Activated CD4-positive, alpha-beta T cell treated with anti-CD3 and anti-CD28 coated beads, Interleukin-2, amount 50 U/mL, for 24 hours (primary cell): ENCODE measurements around the gene PMEPA1.

Experiments
- DNase-seq, 2 donors: peaks; one replicate each; pipeline ENCODE4 v3.0.0-alpha.2; 2020; ENCODE audit warnings: low read depth in 1 of 2, low spot score in 1 of 2

Gene PMEPA1

DNA sequence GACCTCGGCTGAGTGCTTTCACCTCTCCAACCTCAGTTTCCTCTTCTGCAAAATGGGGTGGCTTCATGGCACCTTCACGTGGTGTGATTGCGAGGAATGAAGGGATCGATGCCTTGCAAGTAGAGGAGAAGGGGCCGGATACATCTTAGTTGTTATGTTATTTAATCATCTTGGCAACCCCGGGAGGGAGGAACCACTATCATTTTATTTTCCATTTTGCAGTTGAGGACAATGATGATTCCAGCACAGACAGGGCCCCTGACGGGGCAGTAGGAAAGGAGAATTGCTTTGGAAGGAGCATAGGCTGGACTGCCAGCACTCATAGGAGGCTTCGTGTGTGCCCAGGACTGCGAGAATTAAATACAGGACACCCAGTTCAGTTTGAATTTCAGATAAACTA is 2.5 kb upstream of the PMEPA1 start:
- DNase-seq = no peak

DNA sequence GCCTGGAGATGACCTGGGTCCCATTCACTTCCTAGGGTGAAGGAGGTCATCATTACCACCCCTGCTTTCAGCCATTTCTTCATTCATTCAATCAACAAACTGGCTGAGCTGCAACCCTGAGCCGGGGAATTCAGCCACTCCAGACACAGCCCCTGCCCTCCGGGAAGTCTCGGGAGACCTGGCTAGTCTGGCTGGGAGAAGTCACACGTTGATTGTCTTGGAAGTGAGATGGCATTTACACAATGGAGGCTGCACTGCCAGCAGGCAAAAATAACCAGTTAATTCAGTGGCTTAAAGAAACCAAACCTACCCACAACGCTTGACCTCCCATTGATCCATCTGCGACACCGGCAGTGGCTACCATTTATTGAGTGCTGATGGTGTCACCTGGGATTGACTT is 2.0 kb upstream of the PMEPA1 start:
- no peak for DNase-seq

DNA sequence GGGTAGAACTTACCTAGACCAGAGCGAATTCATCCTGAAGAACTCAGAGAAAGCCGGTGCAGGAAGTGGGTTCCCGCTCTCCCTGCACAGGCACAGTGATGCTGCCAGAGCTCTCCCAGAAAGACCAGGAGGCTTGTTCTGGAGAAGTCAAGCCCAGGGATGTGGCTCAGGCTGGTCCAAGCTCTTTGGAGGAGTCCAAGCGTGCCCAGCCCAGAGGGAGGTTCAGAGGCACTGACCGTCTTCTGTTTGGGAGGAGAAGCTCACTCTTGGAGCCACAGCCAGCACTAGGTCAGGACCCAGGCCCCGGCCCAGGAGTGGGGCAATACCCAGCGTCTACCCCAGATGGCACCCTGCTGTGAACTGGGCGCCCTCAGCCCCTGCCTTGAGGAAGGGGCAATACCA is 1.5 kb upstream of the PMEPA1 start:
- no peak for DNase-seq

DNA sequence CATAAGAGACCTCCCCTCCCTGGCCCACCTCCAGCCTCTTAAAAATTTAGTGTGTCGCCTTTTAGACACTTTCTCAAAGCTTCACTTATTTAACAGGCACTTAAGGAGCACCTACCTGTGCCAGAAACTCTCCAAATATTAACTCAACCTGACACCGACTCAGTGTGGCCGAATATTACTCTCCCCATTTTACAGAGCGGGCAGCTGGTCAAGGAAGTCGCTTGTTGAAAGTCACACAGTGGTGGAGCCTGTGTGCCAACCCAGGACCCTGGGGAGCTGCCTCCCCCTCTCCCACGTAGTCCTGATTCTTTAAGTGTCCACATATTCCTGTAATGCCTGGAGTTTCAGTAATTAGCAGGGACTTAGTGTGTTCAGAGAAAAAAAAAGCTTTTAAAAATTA is 1.0 kb upstream of the PMEPA1 start:
- no peak for DNase-seq

DNA sequence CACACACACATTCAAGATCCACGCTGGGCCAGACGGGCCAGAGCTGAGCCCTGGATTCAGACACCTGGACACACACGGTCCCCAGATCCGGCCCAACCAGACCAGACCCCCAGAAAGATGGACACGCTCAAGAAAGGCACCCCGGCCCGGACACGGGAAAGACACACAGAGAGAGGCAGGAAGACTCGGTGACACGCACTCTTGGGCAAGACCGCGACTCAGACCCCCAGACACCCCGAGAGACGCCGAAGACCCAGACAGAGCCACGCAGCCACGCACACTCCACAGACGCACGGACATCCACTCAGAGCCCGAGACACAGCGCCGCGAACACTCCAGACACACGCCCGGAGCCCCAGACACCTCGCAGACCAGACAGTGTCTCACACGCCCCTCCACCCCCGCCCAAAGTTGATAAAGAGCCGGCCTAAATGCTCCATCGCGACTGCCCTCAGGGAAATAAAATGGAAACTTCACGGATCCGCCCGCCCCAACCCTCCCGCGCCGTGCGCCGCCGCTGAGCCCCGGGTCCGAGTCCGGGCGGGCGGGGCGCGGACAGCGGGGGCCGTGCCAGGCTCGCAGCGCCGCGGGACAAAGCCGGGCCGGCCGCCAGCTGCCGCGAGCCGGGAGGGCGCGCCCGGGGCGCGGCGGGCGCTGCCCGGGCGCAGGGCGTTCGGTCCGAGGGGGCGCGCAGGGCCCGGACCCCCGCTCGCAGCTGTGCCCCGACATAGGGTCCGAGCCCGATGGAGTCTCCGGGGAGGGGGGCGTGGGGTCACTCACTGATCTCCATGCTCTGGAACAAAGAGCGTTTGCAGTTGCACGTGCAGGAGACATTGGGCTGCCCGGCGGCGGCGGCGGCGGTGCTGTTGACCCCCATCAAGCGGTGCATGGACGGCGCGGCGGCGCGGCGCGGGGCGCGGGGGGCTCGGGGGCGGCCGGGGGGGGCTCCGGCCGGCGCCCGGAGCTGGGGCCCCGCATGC is 831 bp downstream of the PMEPA1 start:
- no peak for DNase-seq

DNA sequence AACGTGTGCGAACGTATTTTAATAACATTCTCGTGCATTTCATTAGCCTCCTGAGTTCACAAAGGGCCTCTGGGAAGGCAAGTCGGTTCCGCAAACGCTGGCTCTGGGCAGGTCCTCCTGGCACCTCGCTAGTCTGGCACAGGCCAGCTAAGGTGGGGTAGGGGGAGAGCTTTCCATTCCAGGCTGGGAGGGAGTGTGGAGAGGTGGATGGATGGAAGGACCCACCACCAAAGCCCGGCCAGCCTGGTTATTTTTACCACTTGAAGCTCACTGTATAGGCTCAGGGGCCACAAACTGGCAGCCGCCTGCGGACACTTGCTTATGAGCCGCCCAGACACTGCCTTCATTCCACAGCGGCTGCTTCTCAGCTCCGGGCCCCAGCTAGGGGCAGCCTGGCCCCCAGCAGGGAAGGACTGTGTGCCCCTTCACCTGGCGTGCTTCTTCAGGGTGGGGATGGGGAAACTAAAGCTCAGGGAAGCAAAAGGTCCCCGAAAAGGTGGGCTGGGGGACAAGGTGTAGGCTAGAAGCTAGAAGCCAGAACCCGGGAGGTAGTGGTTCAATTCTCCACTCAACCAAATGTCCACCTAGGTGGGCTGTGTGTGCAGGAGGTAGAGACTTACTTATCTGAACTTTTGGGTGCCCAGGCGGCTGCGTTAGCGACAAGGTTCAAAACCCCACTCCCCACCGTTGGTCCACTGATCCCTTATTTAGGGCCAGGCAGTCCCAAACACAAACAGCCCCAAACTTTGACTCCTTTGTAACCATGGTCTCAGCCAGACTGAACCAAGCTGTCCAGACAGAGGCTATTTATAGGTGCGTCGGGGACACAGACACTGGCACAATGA is 1.7 kb downstream of the PMEPA1 start:
- DNase-seq = no peak

DNA sequence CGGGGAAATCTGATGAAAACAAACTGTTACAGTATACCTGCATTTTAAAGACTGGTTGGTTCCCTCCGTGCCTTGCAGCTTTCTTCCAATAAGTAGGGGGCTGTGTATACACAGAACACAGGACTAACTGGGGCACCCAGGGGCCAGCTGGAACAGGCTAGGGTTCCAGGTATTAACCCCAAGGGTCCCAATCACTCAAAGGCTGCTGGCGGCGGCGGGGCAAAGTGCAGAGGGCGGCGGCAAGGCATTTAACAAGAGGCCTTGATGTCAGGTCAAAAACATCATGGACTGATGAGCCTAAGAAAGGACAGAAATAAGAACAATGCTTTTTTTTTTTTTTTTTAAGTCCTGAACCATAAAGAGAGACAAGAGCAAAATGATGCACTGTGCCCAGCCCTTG is 2.5 kb downstream of the PMEPA1 start:
- no peak for DNase-seq

DNA sequence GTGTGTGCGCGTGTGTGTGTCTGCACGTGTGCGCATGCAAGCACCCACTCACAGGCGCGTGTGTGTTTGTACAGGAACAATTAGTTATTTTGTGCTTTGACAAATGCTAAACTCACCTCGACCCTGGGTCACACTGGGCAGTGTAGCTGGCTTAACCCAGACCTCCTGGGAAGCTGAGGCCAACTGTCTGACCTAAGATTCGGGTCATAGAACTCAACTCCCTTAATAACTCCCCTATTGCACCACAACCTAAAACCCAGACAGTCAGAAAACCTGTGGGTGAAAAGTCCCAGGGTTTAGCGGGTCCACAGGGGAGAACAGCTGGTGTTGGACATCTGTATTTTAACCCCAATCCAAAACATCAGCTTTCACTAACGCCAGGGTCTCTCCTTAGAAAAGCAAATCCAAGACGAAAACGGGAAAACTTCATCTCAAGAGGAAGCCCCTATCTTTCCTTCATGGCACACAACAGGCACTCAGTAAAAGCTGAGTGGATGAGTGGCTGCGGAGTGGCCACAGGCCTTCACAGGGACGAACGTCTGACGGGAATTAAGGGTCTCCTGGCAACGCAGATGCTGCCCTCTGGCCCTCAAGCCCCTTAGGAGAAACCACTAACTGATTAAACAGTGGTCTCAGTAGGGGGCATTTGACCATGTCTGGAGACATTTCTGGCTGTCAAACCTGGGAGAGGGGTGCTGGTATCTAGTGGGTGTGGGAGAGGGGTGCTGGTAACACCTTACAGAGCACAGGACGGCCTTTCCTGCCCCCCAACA is 4.5 kb downstream of the PMEPA1 start:
- no peak for DNase-seq

DNA sequence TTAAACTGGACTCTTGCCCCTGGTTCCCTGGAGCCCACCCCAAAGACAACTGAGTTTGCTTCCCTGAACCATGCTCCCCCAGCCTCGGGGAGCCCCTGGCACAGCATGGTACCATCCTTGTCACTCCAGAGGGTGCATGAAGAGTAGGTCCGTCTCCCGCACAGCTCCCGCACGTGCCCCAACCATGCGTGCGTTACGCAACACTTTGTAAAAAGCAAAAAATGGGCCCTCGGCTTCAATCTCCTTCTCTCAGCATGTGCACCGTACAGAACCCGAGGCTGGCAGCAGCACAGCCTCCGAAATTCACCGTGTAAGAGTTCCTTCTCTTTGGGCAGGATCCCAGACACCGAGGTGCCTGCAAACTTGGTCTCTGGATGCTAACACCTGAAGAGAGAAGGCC is 5.6 kb downstream of the PMEPA1 start:
- no peak for DNase-seq

DNA sequence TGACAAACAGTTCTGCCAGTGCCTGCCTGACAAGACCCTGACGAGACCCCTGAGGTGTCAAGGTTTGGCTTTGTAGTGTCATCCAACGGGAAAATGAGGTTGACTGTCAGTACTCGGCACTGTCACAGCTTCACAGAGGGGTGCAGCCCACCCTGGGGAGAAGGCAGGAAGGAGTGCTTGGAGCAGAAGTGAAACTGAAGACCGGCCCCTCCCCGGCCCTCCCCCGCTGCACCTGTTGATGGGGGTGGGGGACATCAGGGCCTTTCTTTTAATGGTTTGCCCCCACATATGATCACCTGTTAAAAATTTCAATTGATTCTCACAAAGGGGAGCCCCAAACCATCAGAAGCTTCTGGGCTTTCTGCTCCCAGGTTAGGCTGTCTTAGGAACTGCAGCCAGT is 6.8 kb downstream of the PMEPA1 start:
- DNase-seq = no peak

DNA sequence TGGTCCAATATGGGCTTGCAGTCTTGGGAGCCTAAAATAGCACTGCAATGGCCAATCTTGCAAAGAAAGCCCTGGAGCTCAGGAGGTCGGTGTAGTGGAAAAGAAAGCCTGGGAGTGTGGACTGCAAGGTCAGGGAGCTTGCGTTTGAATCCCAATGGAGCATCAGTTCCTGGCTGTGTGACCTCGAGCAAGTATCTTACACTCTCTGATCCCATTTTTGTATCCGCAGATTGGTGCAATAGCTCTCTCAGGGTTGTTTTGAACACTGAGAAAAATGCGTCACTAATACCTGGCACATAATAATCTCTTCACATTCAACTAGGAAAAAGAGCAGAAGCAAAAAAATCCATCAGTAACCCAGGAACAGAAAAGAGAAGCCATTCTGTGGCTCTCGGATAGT is 7.3 kb downstream of the PMEPA1 start:
- no peak for DNase-seq

DNA sequence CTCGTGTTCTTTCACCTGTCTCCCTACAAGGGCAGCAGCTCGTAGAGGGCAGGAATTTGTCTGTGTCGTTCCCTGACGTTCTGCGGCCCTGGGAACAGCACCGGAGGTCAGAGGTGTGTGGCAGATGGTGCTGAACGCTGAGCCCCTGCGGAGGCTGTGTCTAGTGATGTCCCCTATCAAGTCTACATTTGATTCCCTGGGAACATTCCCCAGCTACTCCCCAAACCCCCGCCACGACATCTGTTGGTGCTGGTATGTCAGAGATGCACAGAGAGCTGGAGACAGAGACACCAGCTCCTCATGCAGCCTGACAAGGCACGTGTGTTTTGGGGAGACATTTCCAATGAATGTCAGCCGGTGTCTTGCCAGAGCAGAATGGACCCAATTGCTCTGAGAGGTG is 7.7 kb downstream of the PMEPA1 start:
- no peak for DNase-seq

DNA sequence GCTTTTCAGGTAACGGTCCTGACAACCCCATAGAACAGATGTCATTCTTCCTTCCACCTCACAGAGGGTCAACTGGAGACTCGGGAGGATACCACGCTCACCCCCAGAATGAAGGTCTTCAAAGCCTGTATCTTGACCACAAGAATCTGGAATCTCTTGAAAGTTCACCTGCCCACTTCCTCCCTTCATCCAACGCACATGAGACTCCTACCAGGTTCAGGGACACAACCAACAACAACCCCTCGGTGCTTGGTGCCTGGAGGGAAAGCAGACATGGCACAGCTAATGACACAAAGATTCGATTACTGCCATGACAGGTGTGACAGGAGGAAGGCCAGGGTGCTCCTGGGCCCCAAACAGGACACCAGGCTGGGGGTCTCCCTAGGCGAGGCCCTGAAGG is 8.2 kb downstream of the PMEPA1 start:
- no peak for DNase-seq

DNA sequence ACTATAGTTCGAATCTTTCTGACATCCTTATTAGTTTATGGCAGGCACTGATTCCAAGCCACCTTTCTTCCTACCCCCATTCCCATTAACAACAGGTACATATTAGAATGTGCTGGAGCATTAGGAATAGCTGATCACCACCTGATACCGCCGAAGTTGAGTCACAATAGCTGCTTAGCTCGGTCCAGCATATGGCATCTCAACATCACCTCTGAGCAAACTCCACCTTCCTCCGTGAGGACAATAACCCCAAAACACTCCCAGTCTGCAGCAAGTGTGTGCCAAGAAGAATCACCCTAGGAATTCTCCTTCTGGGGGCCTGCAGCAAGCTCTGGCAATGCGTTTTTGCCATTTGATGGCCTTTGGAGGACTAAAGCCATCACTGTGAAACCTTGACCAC is 8.7 kb downstream of the PMEPA1 start:
- no peak for DNase-seq

DNA sequence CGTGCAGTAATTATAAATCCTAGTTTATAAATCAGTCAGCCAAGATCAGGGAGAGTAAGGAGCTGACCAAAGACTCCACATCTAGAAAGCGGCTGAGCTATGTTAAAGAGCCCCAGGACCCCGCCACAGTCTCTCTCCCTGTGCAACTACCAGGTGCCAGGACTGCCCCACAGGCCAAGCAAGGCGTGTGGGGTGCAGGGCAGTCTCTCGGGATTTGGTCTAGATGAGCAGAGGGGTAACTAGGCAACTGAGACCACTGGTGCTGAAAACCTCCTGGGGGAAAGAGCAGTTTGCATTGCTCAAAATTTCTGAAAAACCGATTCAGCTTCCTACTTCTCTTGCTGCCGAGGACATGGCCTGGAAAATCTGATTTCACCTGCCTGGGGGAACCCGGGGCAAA is 10.4 kb downstream of the PMEPA1 start:
- DNase-seq = no peak

DNA sequence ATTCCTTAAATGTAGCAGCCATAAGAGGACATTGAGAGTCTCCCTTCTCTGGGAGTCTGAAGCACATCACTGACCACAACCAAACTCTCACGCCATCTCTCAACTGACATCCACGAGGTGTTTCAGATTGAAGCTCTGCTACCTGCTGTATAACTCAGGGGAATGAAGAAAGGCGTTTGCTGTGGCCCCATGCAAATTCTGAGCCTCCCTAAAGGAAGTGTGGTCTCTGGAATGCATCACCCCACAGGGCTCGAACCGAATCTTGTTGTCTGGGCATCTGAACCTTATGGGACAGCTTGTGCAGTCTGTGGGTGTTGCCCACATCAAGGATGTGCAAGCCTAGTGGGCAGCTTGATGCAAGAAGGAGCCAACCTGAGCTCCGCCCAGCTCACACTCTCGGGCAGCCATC is 10.9 kb downstream of the PMEPA1 start:
- no peak for DNase-seq

DNA sequence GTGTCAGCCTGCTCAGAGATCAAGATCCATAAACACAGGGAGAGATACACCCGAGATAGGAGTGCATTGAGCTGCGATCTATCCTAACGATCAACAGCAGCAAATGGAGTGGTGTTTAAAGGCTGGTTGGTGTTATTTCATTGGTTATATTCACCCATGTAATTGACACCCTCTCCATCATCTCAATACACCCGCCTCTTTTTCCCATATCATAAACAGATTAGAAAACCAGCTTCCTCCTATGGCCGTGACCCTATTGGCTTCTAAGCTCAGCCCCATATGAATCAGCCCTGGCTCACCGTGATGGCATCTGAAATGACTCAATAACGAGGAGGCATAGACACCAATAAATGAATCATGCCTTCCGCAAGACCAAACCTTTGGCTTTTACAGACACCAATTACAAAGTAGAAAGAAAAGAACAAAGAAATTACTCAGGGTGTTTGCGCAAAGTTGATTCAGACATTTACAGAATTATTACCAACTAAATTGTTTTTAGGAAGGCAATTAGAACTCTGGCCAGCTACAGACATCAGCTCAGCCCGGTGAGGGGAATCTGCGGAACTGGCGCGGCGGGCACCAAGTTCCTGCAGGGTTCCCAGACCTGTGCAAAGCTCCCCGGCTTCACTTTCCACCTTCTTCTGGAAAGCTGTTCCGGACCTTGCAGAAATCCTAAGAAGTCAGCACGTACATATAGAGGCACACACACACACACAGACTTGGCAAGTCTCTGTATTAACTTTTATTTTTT is 11.5 kb downstream of the PMEPA1 start:
- peak in 1 of 2 donors; percentile 80 for DNase-seq

DNA sequence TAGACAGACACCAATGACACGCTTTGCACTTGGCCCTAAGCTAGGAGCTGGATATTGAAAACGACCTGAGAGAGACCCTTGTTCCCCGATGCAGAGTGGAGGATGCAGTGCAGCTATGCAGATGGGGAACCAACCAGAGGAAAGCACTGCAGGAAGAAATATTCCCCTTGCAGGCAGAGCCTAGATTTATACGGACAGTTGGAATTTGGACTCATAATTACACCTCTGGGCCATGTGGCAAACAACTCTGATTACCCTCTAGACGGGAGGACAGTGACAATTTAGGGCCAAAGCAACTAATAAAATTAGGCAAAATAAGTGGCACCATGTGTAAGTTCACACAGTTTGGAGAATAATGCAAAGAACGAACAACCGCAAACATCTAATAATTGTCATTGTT is 12.3 kb downstream of the PMEPA1 start:
- no peak for DNase-seq

DNA sequence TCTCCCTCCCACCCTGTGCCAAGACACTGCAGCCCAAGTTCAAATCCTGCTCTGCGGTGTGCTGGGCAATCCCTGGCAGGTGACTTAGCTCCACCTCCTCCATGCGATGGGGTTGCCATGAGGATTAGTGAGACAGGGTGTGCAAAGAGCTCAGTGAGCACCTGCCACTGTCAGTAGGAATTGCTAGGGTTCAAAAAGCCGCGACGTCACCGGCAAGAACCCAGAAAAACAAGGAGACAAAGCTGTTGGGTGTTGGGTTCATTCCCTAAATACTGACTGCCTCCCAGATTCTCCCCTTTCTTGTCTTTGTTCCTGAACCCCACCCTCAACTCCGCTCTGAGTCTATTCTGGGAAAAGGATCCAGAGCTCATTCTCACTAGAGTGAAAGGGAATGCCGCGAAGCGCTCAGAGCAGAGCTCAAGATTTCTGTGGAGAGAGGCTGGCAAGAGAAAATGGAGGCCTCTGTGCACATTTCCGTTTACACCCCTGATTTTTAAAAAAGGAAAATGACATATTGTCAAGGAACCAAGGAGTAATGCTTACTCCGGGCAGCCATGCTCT is 13.3 kb downstream of the PMEPA1 start:
- no peak for DNase-seq

DNA sequence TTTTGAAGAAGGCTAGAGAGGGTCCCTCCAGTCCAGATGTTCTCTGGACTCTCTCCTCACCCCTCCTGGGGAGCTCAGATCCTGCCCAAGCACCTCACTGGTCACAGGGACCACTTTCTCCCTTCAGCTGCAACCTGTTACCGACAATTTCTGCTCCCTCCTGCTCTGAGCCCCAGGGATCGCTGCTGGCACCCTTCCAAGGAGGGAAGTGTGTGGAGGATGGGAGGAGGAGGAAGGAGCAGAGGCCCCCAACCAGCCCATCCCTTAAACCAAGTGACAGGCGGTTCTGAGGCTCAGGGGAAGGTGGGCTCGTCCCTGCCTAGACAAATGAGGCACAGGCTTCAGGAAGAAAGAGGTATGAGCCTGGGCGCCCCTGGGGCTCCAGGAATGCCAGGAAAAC is 13.9 kb downstream of the PMEPA1 start:
- DNase-seq = no peak
